HL-60 (cell line): Measurements from ENCODE around the gene RAD9B.
"Not testable (repeated sequence)": the region's sequence is repeated elsewhere in the genome, so short reads cannot be mapped to it uniquely, and the experiment has no call there.

Source experiments
- DNase-seq, 2 experiments: peaks; one replicate each; pipeline ENCODE4 v3.0.0-alpha.2; 2010 to 2020; ENCODE audit warnings: low read depth in 1 of 2, low spot score in 1 of 2
- H3K27ac ChIP-seq: fragments of 250-450 bp; sonication (Bioruptor Pico); replicated peaks from 2 replicates; pipeline ENCODE4 v1.5.1; 2020; ENCODE audit warnings: mild to moderate bottlenecking, moderate library complexity
- H3K27me3 ChIP-seq: fragments of 250-450 bp; sonication (Bioruptor Pico); 2 replicates; pipeline ENCODE4 v1.5.1; 2021; ENCODE audit warnings: mild to moderate bottlenecking, moderate library complexity; ENCODE audit not compliant: insufficient read depth, poor library complexity, severe bottlenecking
- H3K4me3 ChIP-seq: replicated peaks from 2 replicates; pipeline ENCODE4 v1.5.1; 2011; ENCODE audit warnings: mild to moderate bottlenecking, control low read depth, low read length; ENCODE audit not compliant: insufficient read depth
- GABPA ChIP-seq: IDR thresholded peaks from 2 replicates; pipeline ENCODE4 v1.6.1; 2012; ENCODE audit warnings: low read depth
- POLR2AphosphoS5 ChIP-seq: IDR thresholded peaks from 2 replicates; pipeline ENCODE4 v1.6.1; 2012; ENCODE audit warnings: low read depth
- SPI1 ChIP-seq: IDR thresholded peaks from 2 replicates; pipeline ENCODE4 v1.6.1; 2012; ENCODE audit warnings: low read depth, mild to moderate bottlenecking, borderline replicate concordance
- TF ChIP-seq, protein P1 (sequence below): IDR thresholded peaks from one replicate; pipeline ENCODE4 v1.5.1; 2011; ENCODE audit warnings: low read length, control low read depth, inconsistent platforms; ENCODE audit not compliant: insufficient read depth
- TF ChIP-seq, protein P2 (sequence below): IDR thresholded peaks from 2 replicates; pipeline ENCODE4 v1.6.1; 2012; ENCODE audit warnings: low read depth; ENCODE audit not compliant: insufficient replicate concordance

RAD9B gene

DNA sequence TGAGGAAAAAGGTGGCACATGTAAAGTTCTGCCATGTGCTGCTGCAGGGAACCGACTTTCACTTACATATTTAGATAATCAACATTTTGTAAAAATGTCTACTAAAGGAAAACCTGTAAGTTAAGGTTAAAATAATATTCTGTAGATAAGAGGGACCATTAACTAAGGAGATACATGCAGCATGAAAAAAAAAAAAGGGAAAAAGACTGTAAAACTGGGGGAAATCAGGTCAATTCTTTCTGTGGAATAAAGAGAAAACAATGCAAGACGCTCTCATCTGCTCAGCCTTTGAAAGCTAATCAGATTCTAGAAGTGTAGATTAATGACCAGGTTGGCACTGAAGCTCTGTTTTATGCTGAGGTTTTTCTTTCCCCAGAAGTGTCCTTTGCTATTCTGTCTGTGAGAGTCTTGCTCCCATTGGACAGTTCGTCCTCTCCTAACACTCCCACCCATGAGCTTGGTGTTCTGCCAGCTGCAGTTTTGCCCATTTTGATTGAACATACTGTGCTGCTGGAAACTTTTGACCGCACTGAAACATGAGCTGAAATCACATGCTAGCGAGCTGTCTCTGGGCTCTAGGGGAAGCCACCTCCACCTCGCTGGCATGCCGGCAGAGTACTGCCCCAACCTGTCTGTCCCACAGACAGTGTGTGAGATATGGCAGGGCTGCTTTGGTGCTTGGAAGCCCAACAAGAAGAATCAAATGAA is 41.3 kb downstream of the RAD9B start:
- Histone ChIP-seq H3K4me3 (no peak overlapping the region), H3K27me3 (no peaks in the 10 kb centered on the region), H3K27ac (no peak overlapping the region)
- TF ChIP-seq GABPA (no peak), POLR2AphosphoS5 (no peak), SPI1 (no peak)
- TF ChIP-seq, protein P1, sequence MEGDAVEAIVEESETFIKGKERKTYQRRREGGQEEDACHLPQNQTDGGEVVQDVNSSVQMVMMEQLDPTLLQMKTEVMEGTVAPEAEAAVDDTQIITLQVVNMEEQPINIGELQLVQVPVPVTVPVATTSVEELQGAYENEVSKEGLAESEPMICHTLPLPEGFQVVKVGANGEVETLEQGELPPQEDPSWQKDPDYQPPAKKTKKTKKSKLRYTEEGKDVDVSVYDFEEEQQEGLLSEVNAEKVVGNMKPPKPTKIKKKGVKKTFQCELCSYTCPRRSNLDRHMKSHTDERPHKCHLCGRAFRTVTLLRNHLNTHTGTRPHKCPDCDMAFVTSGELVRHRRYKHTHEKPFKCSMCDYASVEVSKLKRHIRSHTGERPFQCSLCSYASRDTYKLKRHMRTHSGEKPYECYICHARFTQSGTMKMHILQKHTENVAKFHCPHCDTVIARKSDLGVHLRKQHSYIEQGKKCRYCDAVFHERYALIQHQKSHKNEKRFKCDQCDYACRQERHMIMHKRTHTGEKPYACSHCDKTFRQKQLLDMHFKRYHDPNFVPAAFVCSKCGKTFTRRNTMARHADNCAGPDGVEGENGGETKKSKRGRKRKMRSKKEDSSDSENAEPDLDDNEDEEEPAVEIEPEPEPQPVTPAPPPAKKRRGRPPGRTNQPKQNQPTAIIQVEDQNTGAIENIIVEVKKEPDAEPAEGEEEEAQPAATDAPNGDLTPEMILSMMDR = no peak
- TF ChIP-seq, protein P2, sequence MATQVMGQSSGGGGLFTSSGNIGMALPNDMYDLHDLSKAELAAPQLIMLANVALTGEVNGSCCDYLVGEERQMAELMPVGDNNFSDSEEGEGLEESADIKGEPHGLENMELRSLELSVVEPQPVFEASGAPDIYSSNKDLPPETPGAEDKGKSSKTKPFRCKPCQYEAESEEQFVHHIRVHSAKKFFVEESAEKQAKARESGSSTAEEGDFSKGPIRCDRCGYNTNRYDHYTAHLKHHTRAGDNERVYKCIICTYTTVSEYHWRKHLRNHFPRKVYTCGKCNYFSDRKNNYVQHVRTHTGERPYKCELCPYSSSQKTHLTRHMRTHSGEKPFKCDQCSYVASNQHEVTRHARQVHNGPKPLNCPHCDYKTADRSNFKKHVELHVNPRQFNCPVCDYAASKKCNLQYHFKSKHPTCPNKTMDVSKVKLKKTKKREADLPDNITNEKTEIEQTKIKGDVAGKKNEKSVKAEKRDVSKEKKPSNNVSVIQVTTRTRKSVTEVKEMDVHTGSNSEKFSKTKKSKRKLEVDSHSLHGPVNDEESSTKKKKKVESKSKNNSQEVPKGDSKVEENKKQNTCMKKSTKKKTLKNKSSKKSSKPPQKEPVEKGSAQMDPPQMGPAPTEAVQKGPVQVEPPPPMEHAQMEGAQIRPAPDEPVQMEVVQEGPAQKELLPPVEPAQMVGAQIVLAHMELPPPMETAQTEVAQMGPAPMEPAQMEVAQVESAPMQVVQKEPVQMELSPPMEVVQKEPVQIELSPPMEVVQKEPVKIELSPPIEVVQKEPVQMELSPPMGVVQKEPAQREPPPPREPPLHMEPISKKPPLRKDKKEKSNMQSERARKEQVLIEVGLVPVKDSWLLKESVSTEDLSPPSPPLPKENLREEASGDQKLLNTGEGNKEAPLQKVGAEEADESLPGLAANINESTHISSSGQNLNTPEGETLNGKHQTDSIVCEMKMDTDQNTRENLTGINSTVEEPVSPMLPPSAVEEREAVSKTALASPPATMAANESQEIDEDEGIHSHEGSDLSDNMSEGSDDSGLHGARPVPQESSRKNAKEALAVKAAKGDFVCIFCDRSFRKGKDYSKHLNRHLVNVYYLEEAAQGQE = no peak
- no peak for DNase-seq

DNA sequence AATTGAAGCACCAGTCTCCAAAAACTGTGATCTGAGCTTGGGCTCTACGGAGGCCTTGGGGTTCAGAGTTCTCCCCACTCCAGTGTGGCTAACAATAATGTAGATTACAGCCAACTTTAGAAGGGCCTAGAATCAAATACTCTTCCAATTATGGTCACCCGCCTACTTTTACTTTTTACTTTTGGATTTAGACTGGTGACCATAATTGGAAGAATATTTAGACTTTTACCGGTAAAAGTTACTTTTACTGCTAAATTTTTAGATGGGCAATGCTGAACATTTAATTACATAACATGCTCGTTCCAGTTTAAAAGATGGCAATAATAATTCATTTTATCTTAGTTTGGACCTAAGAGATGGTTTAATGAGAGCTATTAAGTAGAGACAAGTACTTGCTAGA is 41.8 kb downstream of the RAD9B start:
- H3K4me3 ChIP-seq = no peak overlapping the region
- TF ChIP-seq SPI1 = no peak
- no peak for DNase-seq
- H3K27ac ChIP-seq = no peak overlapping the region
- H3K27me3 ChIP-seq = no peaks in the 10 kb centered on the region

DNA sequence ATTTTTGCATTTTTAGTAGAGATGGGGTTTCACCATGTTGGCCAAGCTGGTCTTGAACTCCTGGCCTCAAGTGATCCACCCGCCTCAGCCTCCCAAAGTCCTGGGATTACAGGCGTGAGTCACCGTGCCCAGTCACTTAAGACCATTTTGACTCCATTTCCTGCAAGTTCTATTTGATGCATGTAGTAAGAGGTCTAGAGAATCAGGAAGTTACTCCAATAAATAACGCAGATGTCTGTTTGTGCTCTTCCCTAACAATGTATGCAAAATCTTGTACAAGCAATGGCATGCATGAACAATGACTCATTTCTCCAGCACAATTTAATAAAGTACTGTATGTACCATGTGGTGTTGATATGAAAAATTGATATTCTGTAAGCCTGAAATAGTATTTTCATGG is 43.1 kb downstream of the RAD9B start:
- not testable (repeated sequence) for DNase-seq, H3K4me3 ChIP-seq, H3K27ac ChIP-seq, H3K27me3 ChIP-seq

DNA sequence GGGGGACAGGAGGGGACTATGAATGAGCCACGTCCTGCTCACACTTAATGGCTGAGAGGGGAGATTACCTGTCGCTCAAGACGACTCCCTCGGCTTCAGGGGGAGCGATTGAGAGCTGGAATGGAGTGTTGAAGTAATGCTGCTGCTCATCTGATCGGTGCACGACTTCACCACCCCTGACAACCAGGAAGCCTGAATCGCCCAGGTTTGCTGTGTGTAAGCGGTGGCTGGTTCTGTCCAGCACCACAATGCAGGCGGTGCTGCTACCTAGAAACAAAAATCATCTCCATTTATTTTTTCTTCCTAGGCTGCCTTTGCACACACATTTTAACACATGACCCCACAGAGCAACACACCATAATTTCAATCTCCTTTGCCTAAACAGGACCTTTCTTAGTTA is 43.7 kb downstream of the RAD9B start:
- H3K27ac ChIP-seq = no peak overlapping the region
- TF ChIP-seq, protein P2 = no peak
- TF ChIP-seq, protein P1 = no peak
- no peak for TF ChIP-seq SPI1
- no peak for TF ChIP-seq POLR2AphosphoS5
- TF ChIP-seq GABPA = no peak
- no peak overlapping the region for H3K4me3 ChIP-seq
- no peaks in the 10 kb centered on the region for H3K27me3 ChIP-seq
- DNase-seq = no peak

DNA sequence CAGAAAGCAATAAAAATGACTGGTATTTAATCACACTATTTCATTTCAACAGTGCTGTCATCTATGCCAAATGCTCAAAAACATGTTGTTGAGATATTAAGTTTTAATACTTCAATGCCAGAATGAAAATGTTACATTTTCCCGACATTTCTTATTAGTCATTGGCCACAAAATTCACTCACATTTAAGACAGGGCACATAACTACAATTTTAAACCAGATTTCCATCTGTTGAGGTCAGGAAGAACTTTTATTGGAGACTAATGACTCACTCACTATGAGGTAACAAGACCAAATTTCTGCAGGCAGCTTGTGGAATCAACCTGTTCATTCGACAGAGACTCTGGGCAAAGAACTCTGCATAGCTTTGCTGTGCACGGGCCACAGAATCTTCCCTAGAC is 44.2 kb downstream of the RAD9B start:
- H3K27ac ChIP-seq = no peak overlapping the region
- peak in 1 of 2 experiments; percentile 38 for DNase-seq
- TF ChIP-seq POLR2AphosphoS5 (no peak), GABPA (no peak), SPI1 (no peak)
- TF ChIP-seq, protein P1 = no peak
- TF ChIP-seq, protein P2 = no peak
- H3K27me3 ChIP-seq = no peaks in the 10 kb centered on the region
- no peak overlapping the region for H3K4me3 ChIP-seq
